ENCODE measurements around the gene L3MBTL3.

GRCh38 chr6:130008236-130008873, 10.0 kb upstream of the L3MBTL3 start:
- no peak for TF ChIP-seq ZFX (IDR thresholded peaks at IDR 0.05; ENCODE audit: borderline replicate concordance)
- TF ChIP-seq CTCF (IDR thresholded peaks at IDR 0.05) = no peak

Data from 22Rv1 (cell line).